8988T (cell line): ENCODE measurements around the gene CLTRN.
A peak's percentile ranks its signal among the peaks of the same experiment; 100 is the strongest.

Experiments
- DNase-seq: peaks from one replicate; pipeline ENCODE4 v3.0.0; 2011

Gene CLTRN

DNA sequence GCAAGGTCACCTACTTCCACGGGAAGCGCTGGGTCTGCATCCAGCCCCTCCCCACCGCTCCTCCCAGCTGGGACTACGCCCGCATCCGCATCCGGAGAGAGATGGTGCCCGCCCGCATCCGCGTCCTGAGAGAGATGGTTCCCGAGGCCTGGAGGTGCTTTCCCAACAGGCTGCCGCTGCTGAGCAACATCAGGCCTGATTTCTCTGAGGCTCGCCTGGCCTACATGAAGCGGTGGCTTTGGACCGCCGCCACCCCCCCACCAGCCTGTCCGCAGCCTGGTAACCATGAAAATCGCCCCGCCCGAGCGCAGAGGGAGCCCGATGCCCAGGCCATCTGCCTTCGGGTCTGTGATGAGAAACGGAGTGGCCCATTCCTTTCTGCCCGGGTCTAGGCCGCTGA lies 18.1 kb downstream of the CLTRN start:
- DNase-seq, result no peak

- no peak for DNase-seq
Measured at GRCh38 chrX:15646031-15646430, 18.6 kb downstream of the CLTRN start.

DNA sequence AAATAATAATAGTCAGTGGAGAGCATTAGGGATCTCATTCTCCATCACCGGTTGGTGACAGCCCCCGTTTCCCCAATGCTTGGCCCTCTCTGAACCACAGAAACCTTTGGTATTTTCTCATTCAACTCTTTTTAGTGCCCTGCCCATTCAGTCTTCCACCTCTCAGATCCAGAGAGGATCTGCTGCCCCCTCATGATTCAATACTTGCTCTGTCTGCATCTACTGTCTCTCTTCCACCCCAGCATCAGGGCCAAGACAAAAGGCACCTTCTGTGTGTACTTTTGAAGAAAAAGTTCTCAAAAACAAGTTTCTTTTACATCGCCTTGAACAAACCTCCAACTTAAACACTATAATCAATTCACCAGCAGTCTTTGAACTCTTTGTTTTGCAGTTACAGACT lies 19.3 kb downstream of the CLTRN start:
- DNase-seq, result no peak

DNA sequence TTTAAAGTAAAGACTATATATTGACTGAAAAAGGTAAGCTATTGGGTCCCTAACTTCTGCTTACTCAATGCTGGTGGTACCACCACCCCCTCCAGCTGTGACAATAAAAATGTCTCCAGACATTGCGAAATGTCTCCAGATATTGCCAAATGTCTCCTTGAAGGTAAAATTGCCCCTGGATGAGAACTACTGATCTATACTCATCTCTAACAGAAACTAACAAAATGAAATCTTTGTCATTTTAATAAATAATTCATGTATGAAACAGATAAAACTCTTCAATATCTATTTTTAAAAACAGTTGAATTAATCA lies 20.1 kb downstream of the CLTRN start:
- no peak for DNase-seq

DNA sequence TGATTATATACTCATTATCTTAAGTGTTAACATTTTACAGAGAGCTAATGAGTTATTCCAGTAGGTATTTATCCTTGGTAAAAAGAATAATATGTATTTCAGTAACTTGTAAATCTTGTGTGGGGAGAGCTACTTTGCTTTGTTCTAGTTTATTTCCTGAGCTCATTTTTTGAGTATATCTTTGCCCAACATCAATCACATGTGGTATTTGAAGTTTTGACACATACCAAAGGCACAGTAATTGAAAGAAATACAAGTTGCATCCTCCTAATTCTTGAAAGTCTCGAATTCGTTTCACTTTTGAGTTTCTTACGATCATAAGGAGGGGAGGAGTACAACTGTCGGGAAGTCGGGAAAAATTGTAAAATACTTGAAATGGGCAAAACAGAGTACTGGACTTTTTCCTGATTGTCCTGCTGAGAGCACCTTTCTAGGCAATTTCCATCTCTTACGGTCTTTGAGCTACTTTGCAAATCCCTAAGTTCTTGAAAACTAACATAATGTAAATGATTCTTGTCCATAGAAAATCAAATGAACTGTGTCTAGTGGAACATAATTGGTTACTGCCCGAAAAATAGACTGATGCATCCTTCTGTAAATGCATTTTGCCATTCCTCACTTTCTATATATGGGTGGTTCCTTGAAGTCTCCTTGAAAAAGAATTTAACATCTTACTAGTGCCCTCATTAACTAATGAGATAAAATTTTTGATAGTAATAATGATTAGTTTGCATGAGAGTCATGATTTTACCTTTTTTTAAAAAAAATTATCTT lies 20.6 kb downstream of the CLTRN start:
- DNase-seq, result no peak

DNA sequence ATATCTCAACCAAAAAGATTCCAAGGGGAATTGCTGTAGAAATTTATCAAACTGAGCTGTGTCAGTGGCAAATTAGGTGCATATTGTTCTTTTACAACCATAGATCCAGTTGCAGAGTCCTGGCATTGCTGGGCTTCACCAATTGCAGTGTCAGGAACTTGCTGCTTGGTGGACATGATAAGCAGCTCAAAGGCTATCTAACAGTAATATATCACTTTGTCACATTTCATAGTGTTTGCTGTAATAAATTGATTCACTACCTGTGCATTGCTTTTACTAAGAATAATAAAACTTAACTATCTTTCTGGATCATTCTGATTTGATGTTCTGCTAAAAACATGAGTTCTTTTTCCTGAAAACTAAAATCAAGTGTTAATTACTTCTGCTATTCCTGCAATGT lies 33.0 kb downstream of the CLTRN start:
- no peak for DNase-seq

DNA sequence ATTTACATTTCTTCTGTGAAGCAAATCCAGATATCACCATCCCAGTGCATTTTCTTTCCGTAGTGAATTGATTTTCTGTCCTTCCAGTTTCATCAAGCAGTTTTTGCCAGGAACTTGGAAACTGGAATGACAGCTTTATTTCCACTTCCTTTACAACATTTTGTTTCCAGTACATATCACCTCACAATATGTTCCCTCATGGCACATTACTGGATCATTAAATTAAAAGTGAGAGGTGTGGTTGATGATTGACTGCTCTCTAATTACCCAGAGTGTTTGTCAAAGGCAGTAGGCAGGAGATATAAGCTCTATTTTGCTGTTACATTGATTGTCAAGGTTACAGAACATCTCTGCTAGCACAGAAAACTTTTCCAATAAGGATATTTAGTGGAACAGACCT lies 41.6 kb downstream of the CLTRN start:
- no peak for DNase-seq

- DNase-seq, result peak; percentile 11
Measured at GRCh38 chrX:15619053-15619755, 45.4 kb downstream of the CLTRN start.

- no peak for DNase-seq
Measured at GRCh38 chrX:15617111-15617510, 47.5 kb downstream of the CLTRN start.

- no peak for DNase-seq
Measured at GRCh38 chrX:15616531-15616930, 48.1 kb downstream of the CLTRN start.

GRCh38 chrX:15607067-15607466 lies 57.5 kb downstream of the CLTRN start:
- no peak for DNase-seq

DNA sequence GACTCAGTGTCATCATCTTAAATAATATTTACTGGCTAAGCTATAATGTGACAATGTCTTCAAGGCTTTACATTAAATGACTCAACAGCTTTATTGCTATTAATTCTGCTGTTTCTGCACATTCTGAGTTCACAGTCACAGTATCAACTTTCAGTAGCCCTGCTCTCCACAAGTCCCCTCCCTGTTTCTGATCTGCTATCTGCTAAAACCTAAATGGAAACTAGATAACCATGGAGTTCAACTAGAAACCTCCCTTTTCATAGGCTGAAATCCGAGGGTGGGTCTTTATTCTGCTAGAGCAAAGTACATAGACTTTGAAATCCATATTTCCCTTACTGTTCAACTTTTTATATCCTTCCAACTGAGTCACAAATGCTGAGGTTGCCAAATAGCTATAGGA lies 58.5 kb downstream of the CLTRN start:
- DNase-seq, result no peak

GRCh38 chrX:15605226-15605625 lies 59.4 kb downstream of the CLTRN start:
- DNase-seq, result no peak

GRCh38 chrX:15602761-15603160 lies 61.8 kb downstream of the CLTRN start:
- DNase-seq, result no peak

- DNase-seq, result no peak
Measured at GRCh38 chrX:15601932-15602331, 62.7 kb downstream of the CLTRN start.

- DNase-seq, result no peak
Measured at GRCh38 chrX:15600745-15601144, 63.9 kb downstream of the CLTRN start, which contains the start of gene ACE2. TSS of gene ACE2 (minus strand) at chrX:15600960. CDS start at chrX:15600911, 49 bp downstream.

DNA sequence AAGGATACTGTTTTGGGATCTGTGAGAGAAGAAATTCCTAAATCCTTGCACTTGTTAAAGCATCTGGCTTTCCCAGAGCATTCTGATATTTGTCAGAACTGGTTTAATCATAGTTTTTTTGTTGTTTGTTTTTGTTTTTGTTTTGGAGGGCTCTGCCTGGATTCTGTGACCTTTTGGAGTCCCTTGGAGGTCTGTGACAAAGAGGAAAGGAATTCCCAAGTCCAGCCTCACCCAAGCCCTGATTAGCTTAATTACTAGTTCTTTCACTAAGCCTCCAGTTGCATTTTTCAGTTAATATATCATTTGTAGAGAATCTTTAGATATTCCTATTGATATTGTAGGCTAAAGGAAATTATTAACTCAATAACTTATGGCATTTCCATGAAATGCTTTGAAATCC lies 64.6 kb downstream of the CLTRN start:
- DNase-seq, result no peak

- no peak for DNase-seq
Measured at GRCh38 chrX:15599461-15599860, 65.1 kb downstream of the CLTRN start.

DNA sequence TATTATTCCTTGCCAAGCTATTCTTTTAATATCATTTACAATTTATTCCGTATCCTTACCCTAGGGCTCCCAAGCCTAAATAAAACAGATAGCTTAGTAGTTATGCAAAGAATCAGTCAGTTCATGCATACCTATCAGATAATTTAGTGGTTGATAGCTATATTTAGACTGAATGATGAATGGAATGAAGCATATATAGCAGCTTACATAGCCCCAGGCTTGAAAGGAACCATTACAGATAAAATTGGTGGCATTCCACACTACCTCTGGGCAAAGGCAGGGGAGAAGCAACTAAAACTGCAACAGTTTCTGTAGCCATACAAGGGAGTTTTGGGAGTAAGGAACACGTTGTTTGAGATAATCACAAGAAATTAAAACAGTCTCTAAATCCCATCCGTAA lies 66.6 kb downstream of the CLTRN start:
- DNase-seq, result no peak

GRCh38 chrX:15594371-15594770 lies 70.2 kb downstream of the CLTRN start:
- DNase-seq, result no peak

DNA sequence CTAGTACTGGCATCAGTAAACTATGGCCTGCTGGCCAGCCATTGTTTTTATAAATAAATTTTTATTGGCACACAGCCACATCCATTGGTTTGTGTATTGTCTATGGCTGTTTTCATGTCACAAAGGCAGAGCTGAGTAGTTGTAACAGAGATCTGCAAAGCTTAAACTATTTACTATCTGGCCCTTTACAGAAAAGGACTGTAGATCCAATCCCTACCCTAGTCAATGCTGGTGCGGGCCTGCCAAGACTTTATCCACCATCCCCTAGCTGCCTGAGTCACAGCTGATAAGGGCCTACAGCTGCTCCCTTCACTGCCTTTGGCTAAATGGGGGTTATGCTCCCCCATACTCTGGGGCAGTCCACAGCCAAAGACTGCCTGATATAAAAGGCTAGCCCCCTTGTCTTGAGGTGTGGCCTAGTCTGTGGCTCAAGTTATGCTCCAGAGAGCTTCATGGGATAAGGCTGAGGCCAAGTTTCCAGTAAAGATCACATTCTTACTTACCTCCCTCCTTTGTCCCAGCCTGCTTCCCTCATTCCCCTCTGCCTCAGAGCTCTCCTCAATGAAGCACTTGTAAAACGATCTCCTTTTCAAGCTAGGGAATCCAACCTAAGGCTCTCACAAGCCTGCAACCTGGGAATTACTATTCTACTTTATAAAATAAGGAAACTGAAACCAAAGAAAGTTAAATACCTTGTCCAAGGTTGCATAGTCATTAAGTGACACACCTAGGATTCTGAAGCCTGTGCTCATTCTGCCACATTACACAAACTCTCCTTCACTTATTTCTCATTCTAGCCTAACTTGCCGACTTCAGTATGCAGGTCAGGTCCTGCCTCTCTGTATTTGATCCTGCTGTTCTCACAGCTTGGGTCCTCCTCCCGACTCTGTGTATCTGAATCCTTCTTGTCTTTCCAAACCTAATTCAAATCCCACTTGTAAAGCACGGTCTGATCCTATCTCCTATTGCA lies 84.5 kb downstream of the CLTRN start:
- no peak for DNase-seq
